Ramos (cell line): ENCODE data around the gene FBXO27.
"Not testable (repeated sequence)": the region's sequence is repeated elsewhere in the genome, so short reads cannot be mapped to it uniquely, and the experiment has no call there.

ENCODE experiments used
- in situ Hi-C: fragments of 300-500 bp; cut with MboI; formaldehyde crosslinking; loops from one replicate; pipeline ENCODE4 v1.14.3; 2022; ENCODE audit warnings: low sequenced_read_pairs; ENCODE audit not compliant: unreplicated experiment

FBXO27 gene, protein sequence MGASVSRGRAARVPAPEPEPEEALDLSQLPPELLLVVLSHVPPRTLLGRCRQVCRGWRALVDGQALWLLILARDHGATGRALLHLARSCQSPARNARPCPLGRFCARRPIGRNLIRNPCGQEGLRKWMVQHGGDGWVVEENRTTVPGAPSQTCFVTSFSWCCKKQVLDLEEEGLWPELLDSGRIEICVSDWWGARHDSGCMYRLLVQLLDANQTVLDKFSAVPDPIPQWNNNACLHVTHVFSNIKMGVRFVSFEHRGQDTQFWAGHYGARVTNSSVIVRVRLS

DNA sequence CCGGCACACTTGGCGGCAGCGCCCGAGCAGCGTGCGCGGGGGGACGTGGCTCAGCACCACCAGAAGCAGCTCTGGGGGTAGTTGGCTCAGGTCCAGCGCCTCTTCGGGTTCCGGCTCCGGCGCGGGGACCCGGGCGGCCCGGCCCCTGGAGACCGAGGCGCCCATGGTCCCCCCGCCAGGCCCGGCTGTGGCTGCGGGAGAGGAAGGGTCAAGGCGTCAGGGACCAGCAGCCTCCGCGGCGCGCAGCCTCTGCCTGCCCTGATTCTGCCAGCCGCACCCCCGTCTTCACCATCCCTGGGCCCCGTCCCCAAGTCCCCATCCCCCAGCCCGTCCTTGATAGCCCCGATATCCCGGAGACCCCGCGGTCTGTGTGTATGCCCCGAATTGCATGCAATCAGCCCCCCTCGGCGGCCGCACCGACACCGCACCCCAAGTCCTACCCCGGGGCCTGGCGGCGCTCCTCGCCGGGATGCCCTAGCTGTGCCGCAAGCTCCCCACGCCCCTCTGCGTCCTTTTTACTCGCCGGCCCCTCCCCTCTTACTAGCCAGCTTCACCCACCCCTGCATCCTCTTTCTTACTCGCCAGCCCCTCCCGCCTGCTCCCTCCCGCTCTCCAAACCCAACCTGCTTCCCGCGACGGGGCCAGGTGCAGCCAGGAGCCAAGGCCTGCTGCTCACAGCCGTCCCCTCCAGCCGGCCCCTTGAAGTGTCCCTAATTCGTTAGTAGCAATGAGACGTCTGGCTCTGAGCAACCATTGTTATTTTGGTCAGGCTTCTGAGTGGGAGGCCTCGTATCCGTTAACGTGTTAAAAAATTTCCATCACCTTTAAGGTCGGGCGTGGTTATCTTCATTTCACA is at the start of gene FBXO27:
TSS of gene FBXO27 (minus strand) at position 487 of the 856 bp plus-strand sequence. CDS start at position 165, 322 bp downstream.
- in situ Hi-C loops, result no loop called here

DNA sequence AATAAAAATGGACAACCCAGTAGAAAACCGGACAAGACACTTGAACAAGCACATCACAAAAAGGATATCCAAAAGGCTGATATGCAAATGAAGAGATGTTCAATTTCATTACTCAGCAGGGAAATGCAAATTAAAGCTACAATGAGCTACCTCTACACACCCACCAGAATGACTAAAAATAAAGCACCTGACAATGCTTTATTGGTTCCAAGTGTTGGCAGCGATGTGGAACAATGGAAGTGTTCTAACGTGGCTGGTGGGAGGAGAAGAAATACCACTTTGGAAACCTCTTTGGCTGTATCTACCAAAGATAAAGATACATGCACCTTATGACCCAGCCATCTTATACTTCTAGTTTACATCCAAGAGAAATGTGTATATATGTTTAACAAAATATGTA is 48.1 kb upstream of the FBXO27 start:
- in situ Hi-C loops, result no loop called here

- in situ Hi-C loops, result no loop called here
Measured at GRCh38 chr19:39078436-39079200, 46.3 kb upstream of the FBXO27 start.

DNA sequence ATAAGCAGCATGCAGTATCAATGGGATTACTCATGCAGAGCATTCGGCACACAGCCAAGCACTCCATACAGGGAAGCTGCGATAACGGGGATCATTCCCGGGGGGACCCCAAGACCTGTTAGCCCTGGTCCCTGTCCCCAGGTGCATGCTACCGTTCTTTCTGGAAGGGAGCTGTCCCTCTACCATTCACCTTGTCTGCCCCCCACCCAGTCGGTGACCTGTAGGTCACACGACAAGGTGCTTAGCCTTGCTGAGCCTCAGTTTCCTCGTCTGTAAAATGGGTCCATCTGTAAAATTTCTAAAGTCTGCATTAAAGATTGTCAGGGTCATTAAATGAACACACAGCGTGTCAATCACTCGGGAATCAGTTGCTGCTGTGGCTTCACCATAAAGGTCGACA is 45.0 kb upstream of the FBXO27 start:
- in situ Hi-C loops, result no loop called here

- in situ Hi-C loops, result no loop called here
Measured at GRCh38 chr19:39074942-39075341, 42.6 kb upstream of the FBXO27 start.

GRCh38 chr19:39074205-39074692 is 41.9 kb upstream of the FBXO27 start:
- in situ Hi-C loops, result no loop called here

DNA sequence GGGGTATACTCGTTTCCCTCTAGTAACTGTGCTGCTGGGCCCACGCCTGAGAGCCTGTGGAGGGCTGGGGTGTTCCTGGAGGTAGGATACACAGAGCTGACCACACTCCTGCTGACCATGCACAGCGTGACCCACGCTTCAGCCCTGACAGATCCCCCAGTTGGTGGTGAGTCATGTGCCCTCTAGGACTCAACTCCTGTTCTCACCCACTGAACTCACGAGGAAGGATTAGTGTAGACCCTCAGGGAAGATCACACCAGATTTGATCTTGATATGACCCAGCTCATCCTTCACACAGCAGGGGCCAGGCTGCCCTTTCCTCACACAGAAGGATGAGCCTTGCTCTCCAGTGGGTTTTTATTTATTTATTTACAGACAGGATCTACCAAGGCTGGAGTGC is 38.5 kb upstream of the FBXO27 start:
- in situ Hi-C loops, result no loop called here

DNA sequence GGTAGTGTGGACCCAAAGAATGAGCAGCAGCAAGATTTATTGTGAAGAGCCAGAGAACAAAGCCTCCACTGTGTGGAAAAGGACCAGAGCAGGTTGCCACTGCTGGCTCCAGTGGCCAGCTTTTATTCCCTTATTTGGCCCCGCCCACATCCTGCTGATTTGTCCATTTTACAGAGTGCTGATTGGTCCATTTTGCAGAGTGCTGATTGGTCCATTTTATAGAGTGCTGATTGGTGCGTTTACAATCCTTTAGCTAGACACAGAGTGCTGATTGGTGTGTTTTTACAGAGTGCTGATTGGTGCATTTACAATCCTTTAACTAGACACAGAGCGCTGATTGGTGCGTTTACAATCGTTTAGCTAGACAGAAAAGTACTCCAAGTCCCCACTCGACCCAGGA is 35.9 kb upstream of the FBXO27 start:
- in situ Hi-C loops, result not testable (repeated sequence)

GRCh38 chr19:39067104-39067503 is 34.8 kb upstream of the FBXO27 start:
- in situ Hi-C loops, result no loop called here

GRCh38 chr19:39065928-39066327 is 33.6 kb upstream of the FBXO27 start:
- in situ Hi-C loops, result no loop called here

- in situ Hi-C loops, result no loop called here
Measured at GRCh38 chr19:39064405-39064804, 32.1 kb upstream of the FBXO27 start.

DNA sequence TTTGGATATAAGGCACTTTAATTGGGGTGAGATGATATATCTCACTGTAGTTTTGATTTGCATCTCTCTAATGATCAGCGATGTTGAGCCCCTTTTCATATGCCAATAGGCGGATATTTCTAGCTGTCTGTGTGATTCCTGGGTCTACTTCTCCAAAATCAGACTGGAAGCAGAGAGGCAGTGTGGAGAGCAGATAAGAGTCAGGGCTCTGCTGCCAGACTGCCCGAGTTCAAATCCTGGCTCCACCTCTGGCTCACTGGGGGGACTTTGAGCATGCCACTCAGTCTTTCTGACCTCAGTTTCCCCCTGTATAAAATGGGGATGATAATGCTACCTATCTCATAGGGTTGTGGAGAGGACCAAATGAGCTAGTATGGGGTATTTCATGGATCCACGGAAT is 27.8 kb upstream of the FBXO27 start:
- in situ Hi-C loops, result no loop called here

DNA sequence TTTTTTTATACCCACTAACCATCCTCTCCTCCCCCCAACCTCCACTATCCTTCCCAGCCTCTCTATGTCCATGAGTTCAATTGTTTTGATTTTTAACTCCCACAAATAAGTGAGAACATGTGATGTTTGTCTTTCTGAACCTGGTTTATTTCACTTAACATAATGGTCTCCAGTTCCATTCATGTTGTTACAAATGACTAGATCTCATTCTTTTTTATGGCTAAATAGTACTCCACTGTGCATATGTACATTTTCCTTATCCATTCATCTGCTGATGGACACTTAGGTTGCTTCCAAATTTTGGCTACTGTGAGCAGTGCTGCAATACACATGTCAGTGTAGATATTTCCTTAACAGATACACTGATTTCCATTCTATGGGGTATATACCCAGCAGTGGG is 27.0 kb upstream of the FBXO27 start:
- in situ Hi-C loops, result no loop called here

DNA sequence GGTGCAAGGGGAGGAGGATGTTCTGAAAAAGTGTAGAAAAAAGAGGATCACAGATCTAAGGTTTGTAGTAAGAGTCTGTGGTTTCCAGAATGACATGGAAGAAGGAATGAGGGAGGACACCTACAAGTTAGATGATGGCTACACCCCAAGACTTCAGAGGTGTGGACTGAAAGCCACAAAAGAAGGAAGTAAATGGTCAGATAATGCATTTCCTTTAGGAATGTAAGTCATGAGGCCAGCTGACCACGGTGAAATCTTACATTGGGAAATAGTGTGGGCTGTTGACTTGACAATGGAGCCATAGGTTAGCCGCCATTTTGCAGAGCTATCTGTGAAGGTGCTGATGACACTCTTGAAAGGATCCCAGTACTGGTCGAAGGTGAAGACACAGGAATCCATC is 25.3 kb upstream of the FBXO27 start:
- in situ Hi-C loops, result no loop called here

GRCh38 chr19:39054091-39054470 is 21.7 kb upstream of the FBXO27 start:
- in situ Hi-C loops, result no loop called here

DNA sequence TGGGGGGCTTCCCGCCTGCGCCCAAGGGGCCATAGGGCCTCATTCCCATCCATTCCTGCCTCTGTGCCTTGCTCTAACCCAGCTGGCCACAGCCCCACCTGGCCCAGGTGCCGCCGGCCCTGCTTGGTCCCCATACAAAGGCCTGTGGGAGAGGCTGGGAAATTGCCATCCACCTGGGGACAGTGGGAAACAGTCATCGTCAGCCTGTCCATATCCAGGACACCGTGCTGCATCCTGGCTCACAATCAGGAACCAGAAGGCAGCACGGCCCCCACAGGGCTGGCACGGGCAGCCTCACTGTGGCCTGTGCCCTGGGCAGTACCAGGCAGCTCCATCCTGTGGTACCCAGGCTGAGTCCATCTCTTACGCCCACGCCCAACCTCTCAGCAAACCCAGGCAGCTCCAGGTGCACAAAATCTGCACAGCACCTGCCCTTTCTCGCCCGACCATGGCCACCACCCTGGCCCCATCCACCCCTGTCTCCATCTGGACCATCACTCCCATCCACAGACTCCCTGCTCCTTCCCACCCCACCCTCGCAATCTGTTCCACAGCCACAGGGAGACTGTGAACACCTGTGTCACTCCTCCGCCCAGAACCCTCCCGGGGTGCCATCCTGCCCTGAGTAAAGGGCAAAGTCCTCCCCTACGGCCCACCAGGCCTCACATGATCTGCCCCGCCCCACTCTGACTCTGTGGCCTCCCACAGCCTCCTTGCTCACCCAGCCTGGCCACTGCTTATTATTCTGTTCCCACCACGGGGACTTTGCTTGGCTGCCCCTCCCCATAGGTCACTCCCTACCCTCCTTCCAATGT is 21.1 kb upstream of the FBXO27 start:
- in situ Hi-C loops, result no loop called here

DNA sequence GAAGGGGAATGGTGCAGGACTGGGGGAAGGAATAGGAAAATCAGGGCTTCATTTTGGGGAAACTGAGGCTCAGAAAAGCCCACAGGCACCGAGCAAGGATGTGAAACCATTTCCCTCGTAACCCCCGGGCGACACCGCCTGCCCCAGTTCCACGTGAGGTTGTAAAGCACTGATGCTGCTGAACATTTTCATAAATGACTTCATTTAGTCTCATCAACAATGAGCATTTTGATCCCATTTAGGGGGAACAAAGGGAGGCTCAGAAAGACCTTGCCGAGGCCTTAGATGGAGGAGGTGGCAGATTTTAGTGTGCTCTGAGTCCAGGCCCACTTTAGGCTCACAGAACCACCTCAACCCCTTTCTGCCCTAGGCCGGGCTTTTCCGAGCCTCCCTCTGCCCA is 20.5 kb upstream of the FBXO27 start:
- in situ Hi-C loops, result no loop called here

DNA sequence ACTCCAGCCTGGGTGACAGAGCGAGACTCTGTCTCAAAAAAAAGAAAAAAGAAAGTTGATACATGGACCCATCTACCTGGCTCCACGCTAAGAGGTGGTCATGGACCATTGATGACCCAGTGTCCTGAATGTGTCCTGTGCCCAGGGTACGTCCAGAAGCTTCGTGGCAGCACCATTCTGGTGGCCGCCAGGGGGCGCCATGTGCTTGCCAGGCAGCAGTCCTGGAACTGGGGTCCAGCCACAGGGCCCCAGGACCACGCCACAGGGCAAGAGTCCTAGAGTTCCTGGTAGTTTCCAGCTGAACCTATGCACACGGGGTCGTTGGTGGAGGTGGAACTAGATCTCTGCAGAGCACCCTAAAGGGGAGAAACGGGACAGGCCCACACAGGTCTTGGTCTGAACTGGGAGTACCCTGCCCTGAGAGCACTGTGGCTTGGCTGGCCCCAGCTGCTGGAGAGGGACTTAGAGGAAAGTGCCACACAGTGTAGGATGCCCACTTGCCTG is 19.9 kb upstream of the FBXO27 start:
- in situ Hi-C loops, result no loop called here

GRCh38 chr19:39047073-39047472 is 14.7 kb upstream of the FBXO27 start:
- in situ Hi-C loops, result no loop called here
